Ascending aorta (tissue), 2 donors: ENCODE measurements around the gene POLR3K. TPM values are rescaled to one million over a fixed set of nuclear protein-coding genes. Genes with fewer than 3 reads are reported as not detected.

Experiments used
- DNase-seq, 2 donors: peaks; one replicate each; pipeline ENCODE4 v3.0.0-alpha.2; 2019; ENCODE audit warnings: low spot score in 2 of 2
- H3K27ac ChIP-seq, 2 donors: fragments of 200-600 bp; sonication (generic); one replicate each; pipeline ENCODE4 v1.5.1; 2016 to 2017; ENCODE audit warnings: mild to moderate bottlenecking in 1 of 2
- H3K27me3 ChIP-seq: fragments of 200-600 bp; sonication (generic); one replicate; pipeline ENCODE4 v1.5.1; 2017
- H3K36me3 ChIP-seq, 2 donors: fragments of 200-600 bp; sonication (generic); one replicate each; pipeline ENCODE4 v1.5.1; 2016
- H3K4me1 ChIP-seq, 2 donors: fragments of 200-600 bp; sonication (generic); one replicate each; pipeline ENCODE4 v1.5.1; 2016 to 2017; ENCODE audit warnings: mild to moderate bottlenecking in 1 of 2
- H3K4me3 ChIP-seq, 2 donors: fragments of 200-600 bp; sonication (generic); one replicate each; pipeline ENCODE4 v1.5.1; 2016 to 2017; ENCODE audit warnings: mild to moderate bottlenecking in 1 of 2
- H3K9me3 ChIP-seq, 2 donors: fragments of 200-600 bp; sonication (generic); one replicate each; pipeline ENCODE4 v1.5.1; 2016
- CTCF ChIP-seq, 3 experiments: fragments of 200-600 bp in 2 of 3; fragments of 450-650 bp in 1 of 3; sonication (generic) in 2 of 3; IDR thresholded peaks; one replicate each; pipeline ENCODE4 v1.5.1; 2016 to 2019; ENCODE audit warnings: antibody characterized with exemption in 3 of 3, mild to moderate bottlenecking in 1 of 3, moderate library complexity in 1 of 3
- intact Hi-C: fragments of 100-400 bp; cut with DNase I; formaldehyde crosslinking; loops from one replicate; pipeline ENCODE4 v1.15.1; 2023
- total RNA-seq: library from RNA; depleted of rRNA; stranded (reverse); fragments of >200 nt; gene quantifications from one replicate; pipeline ENCODE4 v1.1.0, GENCODE V29; 2016

The POLR3K gene
- not detected for total RNA-seq

GRCh38 chr16:53346-54236 lies at the start of gene POLR3K, which contains the start of gene SNRNP25:
Gene POLR3K, minus strand, starts transcription at chr16:53608. Its CDS starts 22 bp downstream, at chr16:53586.
Gene SNRNP25, plus strand, starts transcription at chr16:53828. Its CDS starts 189 bp downstream, at chr16:54017.
- H3K27ac ChIP-seq = peak within 1 kb of the TSS; percentile 67 to 77
- intact Hi-C loops = no loop called here

GRCh38 chr16:102060-102855 lies 48.9 kb upstream of the POLR3K start:
- intact Hi-C loops = no loop called here
- peak overlapping the region in 1 of 2 donors; percentile 21 for H3K4me3 ChIP-seq

More at GRCh38 chr16:53346-54236, at the start of gene POLR3K, which contains the start of gene SNRNP25:
- Histone ChIP-seq H3K27me3 (no peaks in the 10 kb centered on the region), H3K4me3 (peak within 1 kb of the TSS; percentile 72 to 79), H3K9me3 (no peaks in the 10 kb centered on the region), H3K4me1 (peaks cover 0 to 6% of the 10 kb centered on the region in 2 donors), H3K36me3 (peaks cover 20 to 34% of the 10 kb centered on the region in 2 donors)
- no peak for TF ChIP-seq CTCF (IDR thresholded peaks at IDR 0.05)
- DNase-seq = peak; percentile 98 to 100

GRCh38 chr16:101586-101985 lies 48.2 kb upstream of the POLR3K start:
- Histone ChIP-seq H3K9me3 (no peaks in the 10 kb centered on the region), H3K4me3 (peak overlapping the region in 1 of 2 donors; percentile 21), H3K36me3 (peaks cover 0 to 11% of the 10 kb centered on the region in 2 donors), H3K27me3 (no peaks in the 10 kb centered on the region), H3K4me1 (peaks cover 17 to 36% of the 10 kb centered on the region in 2 donors), H3K27ac (peak overlapping the region; percentile 83 to 84)
- intact Hi-C loops = no loop called here
- DNase-seq = no peak
- TF ChIP-seq CTCF (IDR thresholded peaks at IDR 0.05) = no peak

More at GRCh38 chr16:102060-102855, 48.9 kb upstream of the POLR3K start:
- TF ChIP-seq CTCF (IDR thresholded peaks at IDR 0.05) = peak in 2 of 3 experiments; percentile 12 to 14
- H3K36me3 ChIP-seq = peaks cover 0 to 11% of the 10 kb centered on the region in 2 donors
- peak overlapping the region; percentile 83 to 84 for H3K27ac ChIP-seq
- H3K27me3 ChIP-seq = no peaks in the 10 kb centered on the region
- H3K4me1 ChIP-seq = peaks cover 17 to 35% of the 10 kb centered on the region in 2 donors
- peak; percentile 61 to 92 for DNase-seq
- H3K9me3 ChIP-seq = no peaks in the 10 kb centered on the region

GRCh38 chr16:100989-101388 lies 47.6 kb upstream of the POLR3K start:
- Histone ChIP-seq H3K9me3 (no peaks in the 10 kb centered on the region), H3K27me3 (no peaks in the 10 kb centered on the region), H3K4me3 (no peak overlapping the region), H3K36me3 (peaks cover 0 to 11% of the 10 kb centered on the region in 2 donors), H3K4me1 (peaks cover 17 to 36% of the 10 kb centered on the region in 2 donors), H3K27ac (peak overlapping the region; percentile 83 to 84)
- DNase-seq = no peak
- TF ChIP-seq CTCF (IDR thresholded peaks at IDR 0.05) = no peak
- intact Hi-C loops = no loop called here

- no peak for TF ChIP-seq CTCF (IDR thresholded peaks at IDR 0.05)
- H3K9me3 ChIP-seq = no peaks in the 10 kb centered on the region
- intact Hi-C loops = loop anchor here (1.0 kb wide), 1 partner anchor 33 kb away; no protein-coding TSS in a partner anchor
- no peak for DNase-seq
- H3K27ac ChIP-seq = no peak overlapping the region
- peaks cover 11 to 26% of the 10 kb centered on the region in 2 donors for H3K4me1 ChIP-seq
- no peaks in the 10 kb centered on the region for H3K27me3 ChIP-seq
- H3K36me3 ChIP-seq = peaks cover 2 to 13% of the 10 kb centered on the region in 2 donors
- H3K4me3 ChIP-seq = no peak overlapping the region
Observed at GRCh38 chr16:97822-98221, 44.4 kb upstream of the POLR3K start.
